Naive B cell (primary cell): Measurements from ENCODE around the gene PRKAR2A. TPM values are rescaled to one million over a fixed set of nuclear protein-coding genes. Genes with fewer than 3 reads are reported as not detected.
"Not testable (repeated sequence)": the region's sequence is repeated elsewhere in the genome, so short reads cannot be mapped to it uniquely, and the experiment has no call there.

Experiments
- ATAC-seq, 2 donors: fragments of 150-1000 bp; cut with Tn5 transposase; 2 replicates each; pipeline ENCODE4 v1.10.0; 2021; ENCODE audit warnings: low read depth in 2 of 2, mild to moderate bottlenecking in 2 of 2, moderate library complexity in 2 of 2
- DNase-seq: peaks from one replicate; pipeline ENCODE4 v3.0.0; 2022
- H3K27ac Mint-ChIP-seq, 6 donors: one replicate each; pipeline ENCODE4 v1.8.0; 2020 to 2022; ENCODE audit warnings: mild to moderate bottlenecking in 6 of 6, mixed read lengths in 6 of 6, moderate library complexity in 5 of 6, inconsistent platforms in 2 of 6
- H3K27me3 Mint-ChIP-seq, 3 donors: one replicate each; pipeline ENCODE4 v1.8.0; 2021 to 2022; ENCODE audit warnings: mixed read lengths in 3 of 3, mild to moderate bottlenecking in 1 of 3
- H3K36me3 Mint-ChIP-seq, 2 donors: one replicate each; pipeline ENCODE4 v1.8.0; 2020 to 2022; ENCODE audit warnings: mixed read lengths in 2 of 2, inconsistent platforms in 1 of 2, mild to moderate bottlenecking in 1 of 2
- H3K4me1 Mint-ChIP-seq, 3 donors: one replicate each; pipeline ENCODE4 v1.8.0; 2020 to 2022; ENCODE audit warnings: mixed read lengths in 3 of 3, inconsistent platforms in 1 of 3, mild to moderate bottlenecking in 1 of 3, moderate library complexity in 1 of 3
- H3K4me3 Mint-ChIP-seq, 8 donors: one replicate each; pipeline ENCODE4 v1.8.0; 2020 to 2022; ENCODE audit warnings: mild to moderate bottlenecking in 8 of 8, mixed read lengths in 8 of 8, moderate library complexity in 8 of 8, inconsistent platforms in 2 of 8
- H3K9me3 Mint-ChIP-seq, 7 donors: one replicate each; pipeline ENCODE4 v1.8.0; 2020 to 2022; ENCODE audit warnings: mixed read lengths in 7 of 7, mild to moderate bottlenecking in 5 of 7, inconsistent platforms in 2 of 7, moderate library complexity in 1 of 7
- polyA plus RNA-seq, 6 donors: library from polyadenylated mRNA; unstranded; fragments of 300-500 nt; fragmentation: Illumina TruSeq; gene quantifications; one replicate each; pipeline ENCODE4 v1.2.3, GENCODE V29; 2021; ENCODE audit warnings: low read depth in 6 of 6

PRKAR2A gene
- polyA plus RNA-seq, 6 donors from 2014 or later, result 6.8 to 11.3 (median 9.2) TPM

- DNase-seq, H3K36me3 Mint-ChIP-seq, H3K4me3 Mint-ChIP-seq, H3K27me3 Mint-ChIP-seq, ATAC-seq, H3K9me3 Mint-ChIP-seq: not testable (repeated sequence)
- Mint-ChIP-seq H3K4me1 (peaks cover 11 to 14% (median 12%) of the 10 kb centered on the region in 3 donors), H3K27ac (peak overlapping the region in 2 of 6 donors; percentile 10 to 80)
These were observed 19.8 kb downstream of the PRKAR2A start for GRCh38 chr3:48827874-48828273.

GRCh38 chr3:48826451-48826850 lies 21.2 kb downstream of the PRKAR2A start:
- no peaks in the 10 kb centered on the region for H3K36me3 Mint-ChIP-seq
- ATAC-seq (peak; percentile 60 to 61), DNase-seq (no peak)
- H3K4me3 Mint-ChIP-seq, result no peak overlapping the region
- H3K4me1 Mint-ChIP-seq, result peaks cover 11 to 14% (median 12%) of the 10 kb centered on the region in 3 donors
- no peaks in the 10 kb centered on the region for H3K27me3 Mint-ChIP-seq
- no peaks in the 10 kb centered on the region for H3K9me3 Mint-ChIP-seq
- H3K27ac Mint-ChIP-seq, result peak overlapping the region in 2 of 6 donors; percentile 5 to 14

DNA sequence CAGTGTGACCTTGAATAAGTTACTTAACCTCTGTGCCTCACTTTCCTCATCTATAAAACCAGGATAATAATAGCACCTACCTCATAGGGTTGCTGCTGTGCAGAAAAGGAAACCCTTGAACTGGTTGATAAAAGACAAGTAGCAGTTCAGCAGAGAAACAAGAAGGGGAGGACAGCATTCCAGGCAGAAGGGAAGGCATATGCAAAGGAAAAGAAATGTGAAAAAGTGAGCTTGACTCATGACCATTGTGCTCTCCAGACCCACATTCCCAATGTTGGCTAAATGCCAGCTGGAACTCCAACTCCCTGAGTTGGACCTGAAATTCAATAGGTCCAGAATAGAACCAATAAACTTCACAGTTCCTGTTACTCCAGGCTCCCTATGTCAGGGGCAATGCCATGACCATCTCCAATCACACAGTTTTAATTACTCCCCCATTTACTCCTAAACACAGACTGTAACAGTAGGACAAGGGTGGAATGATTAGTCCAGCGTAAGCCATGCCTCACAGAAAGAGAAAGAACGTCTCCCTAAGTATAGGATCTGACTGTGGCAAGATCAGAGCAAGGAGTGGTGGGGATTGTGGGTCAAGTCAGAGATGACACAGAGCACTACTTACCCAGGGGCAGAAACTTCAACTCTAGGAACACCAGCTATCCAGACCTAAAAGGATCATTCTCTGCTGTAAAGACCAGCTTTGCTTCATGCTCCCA lies 26.9 kb downstream of the PRKAR2A start:
- H3K27me3 Mint-ChIP-seq, result no peaks in the 10 kb centered on the region
- H3K4me1 Mint-ChIP-seq, result peaks cover 5 to 24% (median 5%) of the 10 kb centered on the region in 3 donors
- no peak for DNase-seq
- no peaks in the 10 kb centered on the region for H3K9me3 Mint-ChIP-seq
- no peaks in the 10 kb centered on the region for H3K36me3 Mint-ChIP-seq
- ATAC-seq, result no peak
- H3K4me3 Mint-ChIP-seq, result no peak overlapping the region
- peak overlapping the region in 1 of 6 donors; percentile 8 for H3K27ac Mint-ChIP-seq

DNA sequence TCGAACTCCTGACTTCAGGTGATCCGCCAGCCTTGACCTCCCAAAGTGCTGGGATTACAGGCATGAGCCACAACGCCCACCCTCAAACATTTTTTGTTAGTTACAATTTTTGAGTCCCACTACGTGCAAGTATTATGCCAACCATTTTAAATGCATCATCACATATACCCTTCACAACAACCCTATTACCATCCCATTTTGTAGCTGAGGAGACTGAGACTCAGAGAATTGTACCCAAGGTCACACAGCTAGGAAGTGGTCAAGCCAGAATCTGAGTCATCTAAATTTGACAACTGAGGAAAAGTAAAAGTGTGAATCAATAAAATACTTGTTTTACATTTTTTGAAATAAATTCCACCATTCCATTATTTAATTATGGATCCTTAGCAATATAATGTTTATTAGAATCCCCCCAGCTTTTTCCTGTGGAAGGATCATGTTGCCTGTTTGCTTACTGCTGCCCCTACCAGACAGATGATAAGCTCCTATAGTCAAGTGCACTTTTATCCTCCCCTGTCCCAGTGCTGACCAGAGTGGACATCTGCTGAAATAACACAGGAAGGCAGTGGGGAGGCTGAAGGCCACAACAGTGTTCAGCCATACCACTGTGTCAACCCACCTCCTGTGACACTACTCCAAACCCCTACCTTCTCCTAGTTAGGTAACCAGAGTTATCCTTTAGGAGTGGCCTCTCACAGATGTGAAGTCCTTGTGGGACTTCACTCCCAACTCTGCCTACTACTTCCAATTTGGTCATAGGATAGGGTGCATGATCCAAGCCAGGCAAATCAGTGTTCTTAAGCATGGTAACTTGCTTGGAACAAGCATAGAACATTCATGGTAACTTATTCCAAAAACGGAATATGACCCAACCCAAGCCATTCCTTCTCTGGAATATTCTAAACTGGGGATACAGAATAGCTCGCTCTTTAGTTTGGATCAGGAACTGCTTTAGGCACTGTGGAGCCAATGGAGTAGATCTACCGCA lies 28.1 kb downstream of the PRKAR2A start:
- H3K9me3 Mint-ChIP-seq, result no peaks in the 10 kb centered on the region
- H3K4me1 Mint-ChIP-seq, result peaks cover 5 to 24% (median 6%) of the 10 kb centered on the region in 3 donors
- no peak for ATAC-seq

DNA sequence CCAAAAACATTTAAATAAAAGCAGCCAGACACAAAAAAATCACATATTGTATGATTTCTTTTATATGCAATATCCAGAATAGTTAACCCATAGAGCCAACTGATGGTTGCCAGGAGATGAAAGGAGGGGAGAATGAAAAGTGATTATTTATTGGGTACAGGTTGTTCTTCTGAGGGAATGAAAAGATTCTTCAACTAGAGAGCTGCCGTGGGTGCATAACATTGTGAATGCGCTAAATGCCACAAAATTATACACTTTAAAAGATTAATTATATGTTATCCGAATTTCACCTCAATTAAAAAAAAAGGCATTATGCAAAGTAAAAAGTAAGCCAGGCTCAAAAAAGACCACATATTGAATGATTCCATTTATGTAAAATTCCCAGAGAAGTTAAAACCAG lies 36.1 kb downstream of the PRKAR2A start:
- peaks cover 18 to 29% (median 23%) of the 10 kb centered on the region in 3 donors for H3K4me1 Mint-ChIP-seq
- DNase-seq (no peak), ATAC-seq (no peak)
- H3K9me3 Mint-ChIP-seq, result no peaks in the 10 kb centered on the region
- H3K36me3 Mint-ChIP-seq, result peaks cover 0 to 5% of the 10 kb centered on the region in 2 donors
- H3K4me3 Mint-ChIP-seq, result peak overlapping the region in 2 of 8 donors; percentile 59 to 74
- peak overlapping the region in 4 of 6 donors; percentile 22 to 84 (median 67) for H3K27ac Mint-ChIP-seq
- no peaks in the 10 kb centered on the region for H3K27me3 Mint-ChIP-seq

More for the DNA sequence above, 28.1 kb downstream of the PRKAR2A start:
- Mint-ChIP-seq H3K27ac (no peak overlapping the region), H3K27me3 (no peaks in the 10 kb centered on the region), H3K36me3 (no peaks in the 10 kb centered on the region), H3K4me3 (no peak overlapping the region)
- DNase-seq, result no peak

DNA sequence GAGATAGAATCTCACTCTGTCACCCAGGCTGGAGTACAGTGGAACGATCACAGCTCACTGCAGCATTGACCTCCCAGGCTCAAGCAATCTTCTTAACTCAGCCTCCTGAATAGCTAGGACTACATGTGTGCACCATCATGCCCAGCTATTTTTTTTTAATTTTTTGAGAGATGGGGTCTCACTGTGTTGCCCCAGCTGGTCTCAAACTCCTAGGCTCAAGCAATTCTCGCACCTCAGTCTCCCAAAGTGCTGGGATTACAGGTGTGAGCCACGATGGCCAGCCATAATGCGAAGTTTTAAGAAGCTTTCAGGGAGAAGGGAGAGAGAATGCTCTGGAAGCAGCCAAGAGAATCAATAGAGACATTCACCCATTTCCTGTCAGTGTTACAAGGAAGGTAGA lies 42.7 kb downstream of the PRKAR2A start:
- Mint-ChIP-seq H3K27ac (no peak overlapping the region), H3K9me3 (no peaks in the 10 kb centered on the region), H3K4me1 (peaks cover 1 to 10% (median 3%) of the 10 kb centered on the region in 3 donors), H3K27me3 (no peaks in the 10 kb centered on the region), H3K36me3 (peaks cover 4 to 11% of the 10 kb centered on the region in 2 donors), H3K4me3 (no peak overlapping the region)
- no peak for ATAC-seq
- no peak for DNase-seq

GRCh38 chr3:48800831-48801230 lies 46.8 kb downstream of the PRKAR2A start:
- not testable (repeated sequence) for H3K27me3 Mint-ChIP-seq, H3K4me1 Mint-ChIP-seq, H3K27ac Mint-ChIP-seq, ATAC-seq, H3K9me3 Mint-ChIP-seq, H3K4me3 Mint-ChIP-seq, DNase-seq
- H3K36me3 Mint-ChIP-seq, result peaks cover 0 to 11% of the 10 kb centered on the region in 2 donors

DNA sequence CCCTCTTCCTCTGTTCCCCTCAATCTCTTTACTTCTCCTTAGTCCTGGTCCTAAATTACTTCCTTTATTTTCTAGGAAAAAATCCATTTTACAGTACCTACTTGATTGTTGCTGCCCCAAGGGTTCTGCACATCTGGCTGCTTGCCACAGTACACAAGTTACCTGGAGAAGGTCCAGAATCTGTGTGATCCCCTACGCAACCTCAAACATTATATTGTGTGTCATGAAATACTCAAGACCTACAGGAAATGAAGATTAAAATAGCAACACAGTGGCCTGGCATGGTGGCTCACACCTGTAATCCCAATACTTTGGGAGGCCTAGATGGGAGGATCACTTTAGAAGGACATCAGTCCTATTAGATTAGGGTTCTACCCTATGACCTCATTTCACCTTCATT lies 48.7 kb downstream of the PRKAR2A start:
- Mint-ChIP-seq H3K27me3 (no peaks in the 10 kb centered on the region), H3K36me3 (peaks cover 0 to 2% of the 10 kb centered on the region in 2 donors), H3K9me3 (no peaks in the 10 kb centered on the region), H3K27ac (peak overlapping the region in 1 of 6 donors; percentile 17), H3K4me3 (no peak overlapping the region), H3K4me1 (peaks cover 0 to 6% (median 0%) of the 10 kb centered on the region in 3 donors)
- DNase-seq, result no peak
- no peak for ATAC-seq

- peak overlapping the region in 3 of 6 donors; percentile 43 to 80 (median 70) for H3K27ac Mint-ChIP-seq
- no peaks in the 10 kb centered on the region for H3K27me3 Mint-ChIP-seq
- H3K9me3 Mint-ChIP-seq, result no peaks in the 10 kb centered on the region
- ATAC-seq (no peak), DNase-seq (no peak)
- H3K4me1 Mint-ChIP-seq, result peaks cover 0 to 2% (median 0%) of the 10 kb centered on the region in 3 donors
- H3K36me3 Mint-ChIP-seq, result no peaks in the 10 kb centered on the region
- no peak overlapping the region for H3K4me3 Mint-ChIP-seq
These were observed 50.0 kb downstream of the PRKAR2A start for GRCh38 chr3:48797626-48798025.

GRCh38 chr3:48795997-48796732 lies 51.5 kb downstream of the PRKAR2A start:
- Mint-ChIP-seq H3K27me3 (no peaks in the 10 kb centered on the region), H3K27ac (no peak overlapping the region), H3K9me3 (no peaks in the 10 kb centered on the region), H3K4me1 (no peaks in the 10 kb centered on the region), H3K4me3 (no peak overlapping the region), H3K36me3 (no peaks in the 10 kb centered on the region)
- ATAC-seq, result no peak
- no peak for DNase-seq

- ATAC-seq, H3K4me3 Mint-ChIP-seq, H3K9me3 Mint-ChIP-seq, H3K27me3 Mint-ChIP-seq, H3K36me3 Mint-ChIP-seq, DNase-seq, H3K4me1 Mint-ChIP-seq: not testable (repeated sequence)
- H3K27ac Mint-ChIP-seq, result peak overlapping the region in 1 of 6 donors; percentile 56
These were observed 54.2 kb downstream of the PRKAR2A start for GRCh38 chr3:48793484-48793883.

DNA sequence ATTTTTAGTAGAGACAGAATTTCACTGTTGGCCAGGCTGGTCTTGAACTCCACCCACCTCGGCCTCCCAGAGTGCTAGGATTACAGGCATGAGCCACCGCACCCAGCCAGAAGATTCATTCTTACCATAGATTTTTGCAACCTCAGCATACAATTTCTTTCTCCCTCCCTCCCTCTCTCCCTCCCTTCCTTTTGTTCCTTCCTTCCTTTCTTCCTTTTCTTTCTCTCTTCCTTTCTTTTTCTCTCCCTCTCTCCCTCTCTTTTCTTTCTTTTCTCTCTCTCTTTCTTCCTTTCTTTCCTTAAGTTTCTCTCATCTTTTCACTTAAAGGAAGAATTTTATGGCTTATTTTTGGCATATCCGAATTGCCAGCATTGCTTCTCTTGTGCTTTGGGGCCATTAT lies 58.0 kb downstream of the PRKAR2A start:
- peaks cover 0 to 8% of the 10 kb centered on the region in 2 donors for H3K36me3 Mint-ChIP-seq

DNA sequence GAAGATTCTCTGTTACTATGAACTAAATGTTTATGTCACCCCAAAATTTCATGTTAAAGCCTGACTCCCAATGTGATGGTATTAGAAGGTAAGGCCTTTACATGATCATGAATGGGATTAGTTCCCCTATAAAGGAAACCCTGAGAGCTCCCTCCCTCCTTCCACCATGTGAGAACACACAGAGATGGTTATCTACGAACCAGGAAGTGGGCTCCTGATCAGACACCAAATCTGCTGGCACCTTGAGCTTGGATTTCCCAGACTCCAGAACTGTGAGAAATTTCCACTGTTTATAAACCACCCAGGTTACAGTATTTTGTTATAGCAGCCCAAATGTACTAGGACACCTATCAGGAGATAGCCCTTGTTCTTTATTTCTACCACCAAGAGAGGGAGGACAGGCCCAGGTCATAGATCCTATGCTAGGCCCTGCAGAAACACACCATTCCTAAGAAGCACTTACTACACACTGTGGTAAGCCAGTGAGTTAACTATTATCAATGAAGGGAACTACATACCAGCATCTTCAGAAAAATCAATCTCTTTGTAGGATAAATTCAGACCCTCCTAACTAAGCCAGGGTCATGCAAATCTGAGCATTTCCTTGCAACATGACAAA lies 59.0 kb downstream of the PRKAR2A start:
- Mint-ChIP-seq H3K4me1 (no peaks in the 10 kb centered on the region), H3K27me3 (no peaks in the 10 kb centered on the region), H3K27ac (no peak overlapping the region), H3K4me3 (no peak overlapping the region), H3K36me3 (peaks cover 0 to 8% of the 10 kb centered on the region in 2 donors), H3K9me3 (no peaks in the 10 kb centered on the region)
- ATAC-seq (no peak), DNase-seq (no peak)

More for the DNA sequence above, 58.0 kb downstream of the PRKAR2A start:
- no peak overlapping the region for H3K4me3 Mint-ChIP-seq
- H3K9me3 Mint-ChIP-seq, result no peaks in the 10 kb centered on the region
- no peak for ATAC-seq
- no peaks in the 10 kb centered on the region for H3K4me1 Mint-ChIP-seq
- no peak for DNase-seq
- no peaks in the 10 kb centered on the region for H3K27me3 Mint-ChIP-seq
- no peak overlapping the region for H3K27ac Mint-ChIP-seq
